K562 (cell line): Measurements from ENCODE around the gene IL17REL. TPM values are rescaled to one million over a fixed set of nuclear protein-coding genes. Genes with fewer than 3 reads are reported as not detected.

Experiments
- AFF4 ChIP-seq: sonication (generic); formaldehyde crosslinking; IDR thresholded peaks from 2 replicates; pipeline ENCODE4 v1.8.0; 2023; ENCODE audit warnings: mild to moderate bottlenecking, missing genetic modification reagents
- ELF4 ChIP-seq: fragments of 450-650 bp; formaldehyde crosslinking; IDR thresholded peaks from 2 replicates; pipeline ENCODE4 v1.4.0; 2022; ENCODE audit warnings: missing genetic modification characterization
- FOXK1 ChIP-seq: sonication (generic); formaldehyde crosslinking; IDR thresholded peaks from 2 replicates; pipeline ENCODE4 v1.8.0; 2022; ENCODE audit warnings: missing genetic modification reagents, mild to moderate bottlenecking, borderline replicate concordance
- GTF2F1 ChIP-seq: IDR thresholded peaks from 2 replicates; pipeline ENCODE4 v1.6.1; 2011; ENCODE audit warnings: low read depth, low read length, improper control_type of control experiment
- HDAC1 ChIP-seq, 2 experiments: fragments of 450-650 bp; IDR thresholded peaks; 2 replicates each; pipeline ENCODE4 v1.6.1; 2016 to 2017; ENCODE audit warnings: inconsistent platforms in 1 of 2, mild to moderate bottlenecking in 1 of 2, moderate library complexity in 1 of 2
- HMBOX1 ChIP-seq: sonication (generic); IDR thresholded peaks from 2 replicates; pipeline ENCODE4 v1.6.1; 2016
- MGA ChIP-seq: fragments of 450-650 bp; IDR thresholded peaks from 2 replicates; pipeline ENCODE4 v1.6.1; 2016; ENCODE audit warnings: mild to moderate bottlenecking, moderate library complexity
- TOE1 ChIP-seq, 2 experiments: fragments of 450-650 bp in 1 of 2; sonication (generic) in 1 of 2; formaldehyde crosslinking in 1 of 2; IDR thresholded peaks; 2 replicates each; pipeline versions ENCODE4 v1.7.1 to v1.8.0; 2016 to 2022; ENCODE audit warnings: borderline replicate concordance in 2 of 2, mild to moderate bottlenecking in 2 of 2, antibody characterized with exemption in 1 of 2, inconsistent platforms in 1 of 2, low read depth in 1 of 2, missing genetic modification reagents in 1 of 2, moderate library complexity in 1 of 2
- polyA plus RNA-seq, 8 experiments: library from polyadenylated mRNA; depleted of rRNA in 4 of 8; stranded (reverse) in 5 of 8; unstranded in 3 of 8; fragments of >200 nt; fragmentation: Nextera tagmentation in 2 of 8; fragmentation: Illumina TruSeq in 1 of 8; extraction: Ambion mirVana in 2 of 8; extraction: Trizol in 1 of 8; gene quantifications; 2 replicates each; pipeline versions ENCODE4 v1.2.1 to v1.2.3, GENCODE V29; 2011 to 2014; ENCODE audit warnings: inconsistent platforms in 1 of 8, missing spikeins in 1 of 8
- total RNA-seq, 7 experiments: library from RNA; depleted of rRNA in 6 of 7; stranded (reverse); fragments of >200 nt in 6 of 7; fragmentation: Illumina TruSeq in 2 of 7; extraction: Trizol in 2 of 7; gene quantifications; 2 replicates each; pipeline versions ENCODE4 v1.2.1 to v1.2.3, GENCODE V29; 2011 to 2021; ENCODE audit warnings: low replicate concordance in 1 of 7

The IL17REL gene
- total and polyA plus RNA-seq, 9 of the 15 experiments (the other 6 are each of a cell fraction or from before 2014, with no cell fraction given) = 0.05 to 0.42 (median 0.11) TPM; not detected in 4

GRCh38 chr22:49973018-49973961 is 39.3 kb downstream of the IL17REL start (continued):
- TF ChIP-seq ELF4 (peak; percentile 67; the same call in 1 of the 2 replicates), AFF4 (CRISPR knock-in tag) (no peak), TOE1 (IDR thresholded peaks at IDR 0.05; ENCODE audit: borderline replicate concordance) (no peak), TOE1 (CRISPR knock-in tag; IDR thresholded peaks at IDR 0.05; ENCODE audit: borderline replicate concordance, low read depth) (peak; percentile 66; the same call in 1 of the 2 replicates), GTF2F1 (no peak), HDAC1 (IDR thresholded peaks at IDR 0.05) (peak in 1 of 2 experiments; percentile 15; a peak in 1 of 4 replicates), FOXK1 (CRISPR knock-in tag) (no peak), HMBOX1 (no peak), MGA (no peak)
